Dermis blood vessel endothelial cell (primary cell): ENCODE data around the gene NTNG1. TPM values are rescaled to one million over a fixed set of nuclear protein-coding genes. Genes with fewer than 3 reads are reported as not detected.

Source experiments
- DNase-seq: peaks from one replicate; pipeline ENCODE4 v3.0.0; 2010
- total RNA-seq: library from RNA; depleted of rRNA; stranded (reverse); fragments of >200 nt; gene quantifications from 2 replicates; pipeline ENCODE4 v1.2.3, GENCODE V29; 2014

Gene NTNG1
- total RNA-seq, 1 donor from 2014 or later = under 0.01 TPM

GRCh38 chr1:107343601-107344000 lies 202.8 kb downstream of the NTNG1 start:
- no peak for DNase-seq

- DNase-seq = no peak
Observed at GRCh38 chr1:107344268-107344760, 203.5 kb downstream of the NTNG1 start.

- DNase-seq = no peak
Observed at GRCh38 chr1:107344836-107345235, 204.0 kb downstream of the NTNG1 start.

- no peak for DNase-seq
Observed at GRCh38 chr1:107352850-107353249, 212.0 kb downstream of the NTNG1 start.

GRCh38 chr1:107357376-107357775 lies 216.5 kb downstream of the NTNG1 start:
- DNase-seq = no peak

- DNase-seq = no peak
Observed at GRCh38 chr1:107358619-107359327, 217.9 kb downstream of the NTNG1 start.

- DNase-seq = no peak
Observed at GRCh38 chr1:107359472-107360241, 218.8 kb downstream of the NTNG1 start.

GRCh38 chr1:107362468-107363140 lies 221.8 kb downstream of the NTNG1 start:
- no peak for DNase-seq

GRCh38 chr1:107363154-107363553 lies 222.3 kb downstream of the NTNG1 start:
- DNase-seq = no peak

- no peak for DNase-seq
Observed at GRCh38 chr1:107365527-107366240, 224.8 kb downstream of the NTNG1 start.

- no peak for DNase-seq
Observed at GRCh38 chr1:107378426-107378825, 237.6 kb downstream of the NTNG1 start.

GRCh38 chr1:107378866-107379265 lies 238.0 kb downstream of the NTNG1 start:
- no peak for DNase-seq

GRCh38 chr1:107379826-107380225 lies 239.0 kb downstream of the NTNG1 start:
- DNase-seq = no peak

- DNase-seq = no peak
Observed at GRCh38 chr1:107389410-107390396, 248.9 kb downstream of the NTNG1 start.

- DNase-seq = no peak
Observed at GRCh38 chr1:107394301-107394700, 253.5 kb downstream of the NTNG1 start.

GRCh38 chr1:107401704-107402103 lies 260.9 kb downstream of the NTNG1 start:
- no peak for DNase-seq

GRCh38 chr1:107404756-107405155 lies 263.9 kb downstream of the NTNG1 start:
- DNase-seq = no peak

- no peak for DNase-seq
Observed at GRCh38 chr1:107405236-107405635, 264.4 kb downstream of the NTNG1 start.

- DNase-seq = no peak
Observed at GRCh38 chr1:107407011-107407410, 266.2 kb downstream of the NTNG1 start.

GRCh38 chr1:107413546-107413945 lies 272.7 kb downstream of the NTNG1 start:
- DNase-seq = no peak

GRCh38 chr1:107413951-107414350 lies 273.1 kb downstream of the NTNG1 start:
- no peak for DNase-seq
